Vagina (tissue), 2 donors: Measurements from ENCODE around the gene ZNF264. TPM values are rescaled to one million over a fixed set of nuclear protein-coding genes. Genes with fewer than 3 reads are reported as not detected.
"Not testable (repeated sequence)": the region's sequence is repeated elsewhere in the genome, so short reads cannot be mapped to it uniquely, and the experiment has no call there.

Experiments
- DNase-seq, 2 donors: peaks; one replicate each; pipeline ENCODE4 v3.0.0-alpha.2; 2017; ENCODE audit errors: extremely low spot score in 2 of 2
- H3K27ac ChIP-seq: fragments of 200-600 bp; sonication (generic); one replicate; pipeline ENCODE4 v1.5.1; 2019
- H3K27me3 ChIP-seq: fragments of 200-600 bp; sonication (generic); one replicate; pipeline ENCODE4 v1.5.1; 2019
- H3K36me3 ChIP-seq, 2 donors: fragments of 200-600 bp; sonication (generic); one replicate each; pipeline ENCODE4 v1.5.1; 2017 to 2019
- H3K4me1 ChIP-seq: fragments of 200-600 bp; sonication (generic); one replicate; pipeline ENCODE4 v1.5.1; 2019
- H3K4me3 ChIP-seq, 2 donors: fragments of 200-600 bp; sonication (generic); 1 replicate in 1 of 2; 2 replicates in 1 of 2; pipeline ENCODE4 v1.5.1; 2016 to 2019
- H3K9me3 ChIP-seq: fragments of 200-600 bp; sonication (generic); one replicate; pipeline ENCODE4 v1.5.1; 2019
- POLR2A ChIP-seq, 2 donors: fragments of 450-650 bp; IDR thresholded peaks; one replicate each; pipeline ENCODE4 v1.6.1; 2017; ENCODE audit warnings: antibody characterized with exemption in 2 of 2, mild to moderate bottlenecking in 2 of 2, moderate library complexity in 2 of 2
- POLR2AphosphoS5 ChIP-seq, 2 donors: sonication (generic); formaldehyde crosslinking; IDR thresholded peaks; one replicate each; pipeline ENCODE4 v1.9.0; 2017; ENCODE audit warnings: antibody characterized with exemption in 2 of 2, mild to moderate bottlenecking in 2 of 2, low read depth in 1 of 2; ENCODE audit not compliant: insufficient read depth in 1 of 2
- intact Hi-C: fragments of 100-400 bp; cut with DNase I; formaldehyde crosslinking; loops from one replicate; pipeline ENCODE4 v1.15.1; 2023
- total RNA-seq: library from RNA; depleted of rRNA; stranded (reverse); fragments of >200 nt; gene quantifications from one replicate; pipeline ENCODE4 v1.2.3, GENCODE V29; 2016
- TF ChIP-seq, protein P1 (sequence below), 3 experiments: fragments of 450-650 bp in 2 of 3; fragments of 200-600 bp in 1 of 3; sonication (generic) in 1 of 3; IDR thresholded peaks; one replicate each; pipeline ENCODE4 v1.5.1; 2017 to 2019; ENCODE audit warnings: antibody characterized with exemption in 3 of 3, mild to moderate bottlenecking in 2 of 3, moderate library complexity in 2 of 3

Gene ZNF264
- total RNA-seq, 1 donor from 2014 or later = 25.0 TPM

GRCh38 chr19:57244513-57244912, 53.2 kb downstream of the ZNF264 start:
- intact Hi-C loops = no loop called here
- Histone ChIP-seq H3K9me3 (no peaks in the 10 kb centered on the region), H3K27ac (no peak overlapping the region), H3K36me3 (peaks cover 3 to 54% of the 10 kb centered on the region in 2 donors), H3K4me1 (peaks cover 28% of the 10 kb centered on the region), H3K4me3 (no peak overlapping the region), H3K27me3 (no peaks in the 10 kb centered on the region)
- TF ChIP-seq, protein P1, sequence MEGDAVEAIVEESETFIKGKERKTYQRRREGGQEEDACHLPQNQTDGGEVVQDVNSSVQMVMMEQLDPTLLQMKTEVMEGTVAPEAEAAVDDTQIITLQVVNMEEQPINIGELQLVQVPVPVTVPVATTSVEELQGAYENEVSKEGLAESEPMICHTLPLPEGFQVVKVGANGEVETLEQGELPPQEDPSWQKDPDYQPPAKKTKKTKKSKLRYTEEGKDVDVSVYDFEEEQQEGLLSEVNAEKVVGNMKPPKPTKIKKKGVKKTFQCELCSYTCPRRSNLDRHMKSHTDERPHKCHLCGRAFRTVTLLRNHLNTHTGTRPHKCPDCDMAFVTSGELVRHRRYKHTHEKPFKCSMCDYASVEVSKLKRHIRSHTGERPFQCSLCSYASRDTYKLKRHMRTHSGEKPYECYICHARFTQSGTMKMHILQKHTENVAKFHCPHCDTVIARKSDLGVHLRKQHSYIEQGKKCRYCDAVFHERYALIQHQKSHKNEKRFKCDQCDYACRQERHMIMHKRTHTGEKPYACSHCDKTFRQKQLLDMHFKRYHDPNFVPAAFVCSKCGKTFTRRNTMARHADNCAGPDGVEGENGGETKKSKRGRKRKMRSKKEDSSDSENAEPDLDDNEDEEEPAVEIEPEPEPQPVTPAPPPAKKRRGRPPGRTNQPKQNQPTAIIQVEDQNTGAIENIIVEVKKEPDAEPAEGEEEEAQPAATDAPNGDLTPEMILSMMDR (IDR thresholded peaks at IDR 0.05) = no peak
- TF ChIP-seq POLR2A (IDR thresholded peaks at IDR 0.05) (no peak), POLR2AphosphoS5 (IDR thresholded peaks at IDR 0.05; ENCODE audit: insufficient read depth in 1 of 2, low read depth in 1 of 2) (no peak)
- DNase-seq = no peak

DNA sequence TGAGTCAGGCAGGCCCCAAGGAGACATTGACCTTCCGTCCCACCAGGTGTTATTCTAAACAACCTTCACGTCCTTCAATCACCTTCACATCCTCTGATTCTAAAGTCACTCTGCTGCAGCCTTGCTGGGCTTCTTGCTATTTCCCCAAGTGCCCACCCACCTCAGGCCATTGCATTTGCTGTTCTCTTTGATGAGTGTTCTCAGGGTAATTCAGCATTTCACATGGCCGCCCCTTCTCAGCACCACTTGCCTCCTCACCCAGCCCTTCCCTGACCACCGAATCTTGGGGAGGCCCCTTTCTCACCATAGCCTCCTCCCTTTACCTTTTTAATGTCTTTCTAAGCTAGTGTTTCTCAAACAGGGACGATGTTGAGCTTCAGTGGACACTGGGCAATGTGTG, 53.8 kb downstream of the ZNF264 start:
- intact Hi-C loops = no loop called here
- Histone ChIP-seq H3K36me3 (peaks cover 3 to 57% of the 10 kb centered on the region in 2 donors), H3K27ac (no peak overlapping the region), H3K9me3 (no peaks in the 10 kb centered on the region), H3K27me3 (no peaks in the 10 kb centered on the region), H3K4me1 (peaks cover 24% of the 10 kb centered on the region), H3K4me3 (no peak overlapping the region)
- TF ChIP-seq POLR2AphosphoS5 (IDR thresholded peaks at IDR 0.05; ENCODE audit: insufficient read depth in 1 of 2, low read depth in 1 of 2) = no peak
- TF ChIP-seq POLR2A (IDR thresholded peaks at IDR 0.05) = no peak
- TF ChIP-seq, protein P1 (IDR thresholded peaks at IDR 0.05) = no peak
- peak in 1 of 2 donors; percentile 61 for DNase-seq

- TF ChIP-seq POLR2AphosphoS5 (IDR thresholded peaks at IDR 0.05; ENCODE audit: insufficient read depth in 1 of 2, low read depth in 1 of 2) (no peak), POLR2A (IDR thresholded peaks at IDR 0.05) (no peak)
- TF ChIP-seq, protein P1 (IDR thresholded peaks at IDR 0.05) = no peak
- Histone ChIP-seq H3K27me3 (no peaks in the 10 kb centered on the region), H3K36me3 (peaks cover 9 to 66% of the 10 kb centered on the region in 2 donors), H3K9me3 (no peaks in the 10 kb centered on the region), H3K27ac (no peak overlapping the region), H3K4me1 (peaks cover 24% of the 10 kb centered on the region), H3K4me3 (no peak overlapping the region)
- intact Hi-C loops = no loop called here
- DNase-seq = peak in 1 of 2 donors; percentile 67
These were observed 54.7 kb downstream of the ZNF264 start for GRCh38 chr19:57245959-57246358.

GRCh38 chr19:57248646-57249045, 57.3 kb downstream of the ZNF264 start:
- Histone ChIP-seq H3K36me3 (peaks cover 15 to 92% of the 10 kb centered on the region in 2 donors), H3K4me1 (no peaks in the 10 kb centered on the region), H3K27me3 (no peaks in the 10 kb centered on the region), H3K9me3 (no peaks in the 10 kb centered on the region), H3K4me3 (no peak overlapping the region), H3K27ac (no peak overlapping the region)
- no peak for TF ChIP-seq POLR2AphosphoS5 (IDR thresholded peaks at IDR 0.05; ENCODE audit: insufficient read depth in 1 of 2, low read depth in 1 of 2)
- TF ChIP-seq POLR2A (IDR thresholded peaks at IDR 0.05) = no peak
- TF ChIP-seq, protein P1 (IDR thresholded peaks at IDR 0.05) = no peak
- DNase-seq = peak; percentile 43 to 64
- intact Hi-C loops = no loop called here

DNA sequence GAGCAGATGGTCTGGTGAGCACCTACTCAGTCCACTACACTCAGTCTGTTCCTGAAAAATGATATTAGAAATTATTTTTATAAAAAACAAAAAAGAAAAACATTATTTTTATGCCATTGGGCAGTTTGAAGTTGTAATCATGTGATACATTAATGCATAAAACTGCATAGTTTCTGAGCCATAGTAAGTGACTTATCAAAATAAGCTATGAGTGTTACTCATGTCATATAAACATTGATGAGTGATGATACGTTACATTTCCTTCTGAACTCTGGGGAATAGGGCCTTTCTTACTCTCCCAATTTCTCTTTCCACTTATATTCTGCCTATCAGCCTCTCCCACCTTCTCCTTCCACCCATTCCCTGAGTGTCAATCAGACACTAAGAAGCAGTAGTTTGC, 58.0 kb downstream of the ZNF264 start:
- intact Hi-C loops = no loop called here
- H3K4me1 ChIP-seq = no peaks in the 10 kb centered on the region
- H3K27ac ChIP-seq = no peak overlapping the region
- H3K27me3 ChIP-seq = no peaks in the 10 kb centered on the region
- no peak for TF ChIP-seq POLR2AphosphoS5 (IDR thresholded peaks at IDR 0.05; ENCODE audit: insufficient read depth in 1 of 2, low read depth in 1 of 2)
- TF ChIP-seq POLR2A (IDR thresholded peaks at IDR 0.05) = no peak
- TF ChIP-seq, protein P1 (IDR thresholded peaks at IDR 0.05) = no peak
- no peak for DNase-seq
- H3K9me3 ChIP-seq = no peaks in the 10 kb centered on the region
- peaks cover 15 to 92% of the 10 kb centered on the region in 2 donors for H3K36me3 ChIP-seq
- H3K4me3 ChIP-seq = no peak overlapping the region

- H3K4me1 ChIP-seq, H3K27ac ChIP-seq, H3K27me3 ChIP-seq, H3K4me3 ChIP-seq, DNase-seq, intact Hi-C loops, H3K9me3 ChIP-seq: not testable (repeated sequence)
- peaks cover 13 to 70% of the 10 kb centered on the region in 2 donors for H3K36me3 ChIP-seq
These were observed 62.5 kb downstream of the ZNF264 start for GRCh38 chr19:57253767-57254166.
